Stomach (tissue), 9 donors: ENCODE data around the gene ATAD2B. TPM values are rescaled to one million over a fixed set of nuclear protein-coding genes. Genes with fewer than 3 reads are reported as not detected.
A peak's percentile ranks its signal among the peaks of the same experiment; 100 is the strongest.

ENCODE experiments used
- DNase-seq, 2 donors: peaks; one replicate each; pipeline versions ENCODE4 v3.0.0 to v3.0.0-alpha.2; 2013 to 2019
- H3K27ac ChIP-seq, 5 donors: fragments of 200-600 bp in 4 of 5; sonication (generic) in 4 of 5; one replicate each; pipeline ENCODE4 v1.5.1; 2013 to 2019; ENCODE audit warnings: mild to moderate bottlenecking in 1 of 5, moderate library complexity in 1 of 5
- H3K27me3 ChIP-seq, 3 donors: fragments of 200-600 bp; sonication (generic); one replicate each; pipeline ENCODE4 v1.5.1; 2017 to 2019; ENCODE audit warnings: mixed run types in 1 of 3
- H3K36me3 ChIP-seq, 4 donors: fragments of 200-600 bp; sonication (generic); 1 replicate in 3 of 4; 2 replicates in 1 of 4; pipeline ENCODE4 v1.5.1; 2016 to 2019
- H3K4me1 ChIP-seq, 4 donors: fragments of 200-600 bp; sonication (generic); one replicate each; pipeline ENCODE4 v1.5.1; 2016 to 2019
- H3K4me3 ChIP-seq, 4 donors: fragments of 200-600 bp; sonication (generic) in 3 of 4; one replicate each; pipeline ENCODE4 v1.5.1; 2016 to 2019; ENCODE audit warnings: mild to moderate bottlenecking in 1 of 4
- H3K9me3 ChIP-seq, 4 donors: fragments of 200-600 bp; sonication (generic); one replicate each; pipeline ENCODE4 v1.5.1; 2016 to 2019
- CTCF ChIP-seq, 7 experiments: fragments of 450-650 bp in 4 of 7; fragments of 200-600 bp in 3 of 7; sonication (generic) in 3 of 7; IDR thresholded peaks; one replicate each; pipeline ENCODE4 v1.5.1; 2016 to 2019; ENCODE audit warnings: antibody characterized with exemption in 7 of 7, control low read depth in 2 of 7, mild to moderate bottlenecking in 1 of 7
- EP300 ChIP-seq: sonication (generic); formaldehyde crosslinking; IDR thresholded peaks from one replicate; pipeline ENCODE4 v1.6.1; 2017; ENCODE audit warnings: antibody characterized with exemption
- POLR2A ChIP-seq, 4 donors: fragments of 450-650 bp; IDR thresholded peaks; one replicate each; pipeline ENCODE4 v1.6.1; 2016; ENCODE audit warnings: antibody characterized with exemption in 4 of 4, control low read depth in 2 of 4, mild to moderate bottlenecking in 1 of 4, moderate library complexity in 1 of 4
- POLR2AphosphoS5 ChIP-seq, 3 donors: sonication (generic); formaldehyde crosslinking; IDR thresholded peaks; one replicate each; pipeline ENCODE4 v1.6.1; 2016; ENCODE audit warnings: antibody characterized with exemption in 3 of 3
- WGBS, 5 donors: extraction: QIAGEN DNeasy Blood & Tissue Kit in 3 of 5; methylation state at CpG; one replicate each; pipeline versions ENCODE4 v1.1.5 to v1.1.7; 2013 to 2018; 5-methylcytosine and 5-hydroxymethylcytosine counted together
- intact Hi-C: fragments of 100-400 bp; cut with DNase I; formaldehyde crosslinking; loops from one replicate; pipeline ENCODE4 v1.15.1; 2023; ENCODE audit warnings: low total_unique reads
- polyA plus RNA-seq, 3 donors: library from polyadenylated mRNA; stranded (reverse); fragments of 200-250 nt; gene quantifications; one replicate each; pipeline ENCODE4 v1.2.3, GENCODE V29; 2013
- total RNA-seq, 5 donors: library from RNA; depleted of rRNA; stranded (reverse); fragments of >200 nt; gene quantifications; one replicate each; pipeline versions ENCODE4 v1.1.0 to v1.2.3, GENCODE V29; 2014 to 2016
- donor health status: healthy with polysubstance abuse.
- donor health status: Bipolar disorder and iron deficiency.
- donor health status: healthy.

ATAD2B gene
- total and polyA plus RNA-seq, 8 donors, result 2.0 to 67.0 (median 17.2) TPM

- no peak overlapping the region for H3K27ac ChIP-seq
- 77 to 93% (median 89%) methylated on average over 5 of the region's 5 CpGs for WGBS, 5 donors
Observed at GRCh38 chr2:23713351-23713750, 213.6 kb downstream of the ATAD2B start.

GRCh38 chr2:23712756-23713151 lies 214.2 kb downstream of the ATAD2B start:
- no peak overlapping the region for H3K27ac ChIP-seq
- H3K9me3 ChIP-seq, result no peaks in the 10 kb centered on the region
- H3K4me1 ChIP-seq, result peaks cover 0 to 5% (median under 1%) of the 10 kb centered on the region in 4 donors
- intact Hi-C loops, result no loop called here
- no peak overlapping the region for H3K4me3 ChIP-seq
- no peak for DNase-seq
- peaks cover 0 to 21% (median 17%) of the 10 kb centered on the region in 4 donors for H3K36me3 ChIP-seq
- no peaks in the 10 kb centered on the region for H3K27me3 ChIP-seq
- no peak for TF ChIP-seq CTCF (IDR thresholded peaks at IDR 0.05)
- no peak for TF ChIP-seq POLR2A (IDR thresholded peaks at IDR 0.05)
- no peak for TF ChIP-seq POLR2AphosphoS5 (IDR thresholded peaks at IDR 0.05)
- no peak for TF ChIP-seq EP300
- 71 to 85% (median 76%) methylated on average over 2 of the region's 2 CpGs for WGBS, 5 donors

More at GRCh38 chr2:23713351-23713750, 213.6 kb downstream of the ATAD2B start:
- DNase-seq, result no peak
- peaks cover 0 to 5% (median 0%) of the 10 kb centered on the region in 4 donors for H3K4me1 ChIP-seq
- no peaks in the 10 kb centered on the region for H3K9me3 ChIP-seq
- H3K36me3 ChIP-seq, result peaks cover 0 to 15% (median 13%) of the 10 kb centered on the region in 4 donors
- H3K27me3 ChIP-seq, result no peaks in the 10 kb centered on the region
- H3K4me3 ChIP-seq, result no peak overlapping the region
- intact Hi-C loops, result no loop called here
- TF ChIP-seq EP300, result no peak
- no peak for TF ChIP-seq CTCF (IDR thresholded peaks at IDR 0.05)
- no peak for TF ChIP-seq POLR2A (IDR thresholded peaks at IDR 0.05)
- TF ChIP-seq POLR2AphosphoS5 (IDR thresholded peaks at IDR 0.05), result no peak

GRCh38 chr2:23711979-23712755 lies 214.8 kb downstream of the ATAD2B start:
- 78 to 88% (median 82%) methylated on average over 7 of the region's 7 CpGs for WGBS, 5 donors
- H3K27ac ChIP-seq, result no peak overlapping the region
- H3K4me1 ChIP-seq, result peaks cover 0 to 9% (median 3%) of the 10 kb centered on the region in 4 donors
- H3K4me3 ChIP-seq, result no peak overlapping the region
- no peak for TF ChIP-seq POLR2A (IDR thresholded peaks at IDR 0.05)
- TF ChIP-seq EP300, result no peak
- no peak for TF ChIP-seq CTCF (IDR thresholded peaks at IDR 0.05)
- no peak for TF ChIP-seq POLR2AphosphoS5 (IDR thresholded peaks at IDR 0.05)
- H3K27me3 ChIP-seq, result no peaks in the 10 kb centered on the region
- peak in 1 of 2 donors; percentile 31 for DNase-seq
- intact Hi-C loops, result no loop called here
- H3K36me3 ChIP-seq, result peaks cover 0 to 26% (median 23%) of the 10 kb centered on the region in 4 donors
- H3K9me3 ChIP-seq, result no peaks in the 10 kb centered on the region

GRCh38 chr2:23709311-23709710 lies 217.6 kb downstream of the ATAD2B start:
- no peaks in the 10 kb centered on the region for H3K27me3 ChIP-seq
- 96 to 99% (median 97%) methylated on average over 8 of the region's 8 CpGs for WGBS, 5 donors
- H3K9me3 ChIP-seq, result no peaks in the 10 kb centered on the region
- TF ChIP-seq CTCF (IDR thresholded peaks at IDR 0.05) (no peak), POLR2A (IDR thresholded peaks at IDR 0.05) (no peak), EP300 (no peak)
- no peak overlapping the region for H3K4me3 ChIP-seq
- H3K4me1 ChIP-seq, result peaks cover 0 to 14% (median 6%) of the 10 kb centered on the region in 4 donors
- intact Hi-C loops, result no loop called here
- no peak for DNase-seq
- peaks cover 0 to 55% (median 43%) of the 10 kb centered on the region in 4 donors for H3K36me3 ChIP-seq
- H3K27ac ChIP-seq, result no peak overlapping the region
